Measurements from ENCODE around the gene RBM15.

GRCh38 chr1:110326826-110327225 is 12.4 kb upstream of the RBM15 start:
- no peak for TF ChIP-seq CTCF (IDR thresholded peaks at IDR 0.05)
- no peak for TF ChIP-seq SIN3A (IDR thresholded peaks at IDR 0.05; ENCODE audit: borderline replicate concordance, insufficient read depth, low read depth, low read length)
- TF ChIP-seq REST (IDR thresholded peaks at IDR 0.05; ENCODE audit: insufficient read depth in 1 of 2, low read depth in 2 of 2, low read length in 1 of 2) = no peak
